Right hindlimb (tissue), 1 donor: ENCODE results near the gene DDAH1.
A peak's percentile ranks its signal among the peaks of the same experiment; 100 is the strongest.

Experiments
- DNase-seq: peaks from one replicate; pipeline ENCODE4 v3.0.0-alpha.2; 2018

The DDAH1 gene

GRCh38 chr1:85386068-85386722 lies 78.8 kb downstream of the DDAH1 start:
- no peak for DNase-seq

GRCh38 chr1:85379203-85380136 lies 85.5 kb downstream of the DDAH1 start:
- no peak for DNase-seq

- no peak for DNase-seq
These were observed 86.4 kb downstream of the DDAH1 start for GRCh38 chr1:85378534-85378933.

GRCh38 chr1:85376356-85376755 lies 88.6 kb downstream of the DDAH1 start:
- no peak for DNase-seq

- no peak for DNase-seq
These were observed 89.5 kb downstream of the DDAH1 start for GRCh38 chr1:85375493-85375892.

GRCh38 chr1:85374160-85374559 lies 90.8 kb downstream of the DDAH1 start:
- no peak for DNase-seq

- DNase-seq: no peak
These were observed 91.6 kb downstream of the DDAH1 start for GRCh38 chr1:85373378-85373708.

- DNase-seq: no peak
These were observed 92.1 kb downstream of the DDAH1 start for GRCh38 chr1:85372683-85373377.

GRCh38 chr1:85371021-85371420 lies 93.9 kb downstream of the DDAH1 start:
- DNase-seq: no peak

GRCh38 chr1:85368073-85368770 lies 96.7 kb downstream of the DDAH1 start:
- no peak for DNase-seq

GRCh38 chr1:85366391-85367170 lies 98.4 kb downstream of the DDAH1 start:
- no peak for DNase-seq

- no peak for DNase-seq
These were observed 99.1 kb downstream of the DDAH1 start for GRCh38 chr1:85365851-85366250.

GRCh38 chr1:85363521-85363920 lies 101.4 kb downstream of the DDAH1 start:
- no peak for DNase-seq

- no peak for DNase-seq
These were observed 101.9 kb downstream of the DDAH1 start for GRCh38 chr1:85363092-85363491.

- no peak for DNase-seq
These were observed 103.2 kb downstream of the DDAH1 start for GRCh38 chr1:85361606-85362296.

- peak; percentile 77 for DNase-seq
These were observed 104.0 kb downstream of the DDAH1 start for GRCh38 chr1:85360730-85361493.

GRCh38 chr1:85359874-85360721 lies 104.9 kb downstream of the DDAH1 start:
- no peak for DNase-seq

- no peak for DNase-seq
These were observed 106.1 kb downstream of the DDAH1 start for GRCh38 chr1:85358702-85359438.

- no peak for DNase-seq
These were observed 107.1 kb downstream of the DDAH1 start for GRCh38 chr1:85357817-85358216.
